Forelimb muscle (tissue), 1 donor: ENCODE results near the gene GCN1. TPM values are rescaled to one million over a fixed set of nuclear protein-coding genes. Genes with fewer than 3 reads are reported as not detected.

Experiments
- DNase-seq: peaks from one replicate; pipeline ENCODE4 v3.0.0-alpha.2; 2013; ENCODE audit warnings: low read depth
- polyA plus RNA-seq: library from polyadenylated mRNA; unstranded; fragments of 120-200 nt; gene quantifications from one replicate; pipeline ENCODE4 v1.2.1, GENCODE V29; 2013; ENCODE audit not compliant: insufficient read length

GCN1 gene
- polyA plus RNA-seq, 1 donor: 37.9 TPM

GRCh38 chr12:120115692-120116440 lies 78.6 kb downstream of the GCN1 start:
- DNase-seq: no peak

GRCh38 chr12:120115066-120115465 lies 79.4 kb downstream of the GCN1 start:
- DNase-seq: no peak

DNA sequence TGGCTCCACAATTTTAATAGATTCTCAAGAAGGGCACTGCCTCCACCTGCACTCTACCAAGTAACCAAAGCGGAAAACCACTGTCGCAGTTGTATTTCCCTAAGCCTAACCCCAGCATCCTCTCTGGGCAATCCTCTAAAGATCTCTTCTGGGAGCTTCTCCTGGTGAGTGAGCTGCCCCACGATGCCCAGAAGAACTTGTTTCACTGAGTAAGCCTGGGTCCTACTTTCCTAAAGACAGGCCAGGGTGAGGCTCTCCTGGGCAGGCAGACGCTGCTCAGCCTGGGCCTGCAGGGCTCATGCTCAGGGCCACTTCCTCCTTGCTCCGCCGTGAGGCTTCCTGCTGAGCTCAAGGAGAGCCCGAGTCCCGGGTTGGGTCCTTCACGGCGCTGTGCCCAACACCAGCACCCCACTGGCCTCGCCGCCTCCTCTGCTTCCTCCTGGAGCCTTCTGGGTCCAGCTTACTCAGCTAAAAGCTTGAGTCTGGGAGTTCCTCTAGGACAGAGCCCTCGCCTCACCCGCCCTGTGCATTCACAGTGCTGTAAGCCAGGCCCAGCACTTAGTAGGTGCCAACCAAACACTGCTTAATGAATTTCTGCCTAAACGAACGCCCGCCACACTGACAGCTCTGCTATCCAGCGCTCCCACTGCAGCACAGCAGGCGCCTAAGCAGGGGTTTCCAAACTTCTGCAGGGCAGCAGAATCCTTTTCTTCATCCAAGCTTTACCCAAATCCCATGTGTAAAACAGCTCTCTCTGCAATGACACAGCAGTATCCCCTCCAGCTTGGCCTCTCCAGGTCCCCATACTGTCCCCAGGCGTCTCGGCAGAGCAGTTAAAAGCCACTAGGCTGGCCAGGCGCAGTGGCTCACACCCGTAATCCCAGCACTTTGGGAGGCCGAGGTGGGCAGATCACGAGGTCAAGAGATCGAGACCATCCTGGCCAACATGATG lies 83.7 kb downstream of the GCN1 start:
- DNase-seq: no peak

GRCh38 chr12:120109570-120110267 lies 84.8 kb downstream of the GCN1 start:
- no peak for DNase-seq

DNA sequence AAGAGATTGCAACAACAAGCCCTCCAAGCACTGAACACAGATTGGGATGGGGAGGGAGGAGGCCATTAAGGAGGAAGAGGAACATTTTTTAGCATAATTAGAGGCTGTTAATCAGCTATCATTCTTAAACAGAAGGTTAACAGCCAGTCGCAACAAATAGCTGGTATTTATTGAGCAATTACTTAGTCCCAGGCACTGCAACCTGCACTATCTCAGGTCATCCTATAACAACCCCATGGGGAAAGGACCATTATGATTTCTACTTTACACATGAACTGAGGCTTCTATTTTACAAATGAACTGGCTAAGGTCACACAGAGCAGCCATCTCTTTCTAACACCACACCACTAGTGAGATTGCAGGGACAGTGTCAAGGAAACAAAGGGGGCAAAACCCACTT lies 88.4 kb downstream of the GCN1 start:
- no peak for DNase-seq

DNA sequence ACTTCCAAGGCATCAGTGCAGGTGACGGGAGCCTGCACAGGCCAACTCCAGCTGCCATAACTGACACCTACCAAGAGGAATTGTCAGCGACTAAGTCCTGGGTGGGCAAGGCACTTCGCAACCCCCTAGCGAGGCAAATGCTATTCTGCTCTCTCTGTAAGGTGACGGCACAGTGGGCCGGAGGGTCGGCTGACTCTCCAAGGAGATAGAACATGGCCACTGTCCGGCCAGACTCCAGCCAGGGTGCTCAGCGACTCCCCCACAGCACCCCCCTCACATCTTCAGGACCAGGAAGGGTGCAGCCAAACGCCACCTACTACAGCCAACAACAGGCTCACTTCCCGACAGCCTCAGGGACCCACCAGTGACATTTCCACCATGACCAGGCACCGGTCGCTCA lies 91.1 kb downstream of the GCN1 start:
- DNase-seq: no peak

DNA sequence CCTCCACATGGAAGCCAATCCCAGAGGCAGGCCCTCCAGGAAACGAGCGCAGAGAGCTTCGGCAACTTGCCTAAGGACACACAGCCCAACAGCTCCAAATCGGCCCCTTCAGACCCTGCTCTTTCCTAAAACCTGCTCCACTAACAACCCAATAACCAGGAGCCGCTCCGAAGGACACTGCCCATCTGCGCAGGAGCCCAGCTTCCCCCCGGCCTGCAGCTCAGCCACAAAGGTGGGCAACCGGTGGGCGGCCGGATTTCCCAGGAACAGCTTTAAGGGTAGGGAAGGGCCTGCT lies 91.5 kb downstream of the GCN1 start:
- DNase-seq: no peak

- DNase-seq: no peak
These were observed 92.1 kb downstream of the GCN1 start for GRCh38 chr12:120102189-120103043.

DNA sequence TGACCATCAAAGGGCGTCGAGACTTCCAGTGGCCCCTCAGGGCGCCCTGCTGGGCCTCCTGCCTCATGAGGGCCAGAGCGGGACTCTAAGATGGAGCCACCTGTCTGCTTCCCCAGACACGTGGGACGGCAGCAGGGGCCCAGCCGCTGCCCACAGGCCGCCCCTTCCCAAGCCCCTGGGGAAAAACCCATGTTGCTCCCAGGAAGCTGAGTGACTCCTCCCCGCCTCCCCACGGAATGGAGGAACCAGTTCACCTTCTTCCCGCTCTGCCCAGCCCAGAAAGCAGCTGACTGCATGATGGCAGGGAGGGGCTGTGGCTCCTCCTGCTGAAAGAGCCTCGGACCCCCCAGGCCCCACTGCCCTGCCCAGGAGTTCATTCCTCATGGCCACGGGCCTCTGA lies 92.9 kb downstream of the GCN1 start:
- DNase-seq: no peak

DNA sequence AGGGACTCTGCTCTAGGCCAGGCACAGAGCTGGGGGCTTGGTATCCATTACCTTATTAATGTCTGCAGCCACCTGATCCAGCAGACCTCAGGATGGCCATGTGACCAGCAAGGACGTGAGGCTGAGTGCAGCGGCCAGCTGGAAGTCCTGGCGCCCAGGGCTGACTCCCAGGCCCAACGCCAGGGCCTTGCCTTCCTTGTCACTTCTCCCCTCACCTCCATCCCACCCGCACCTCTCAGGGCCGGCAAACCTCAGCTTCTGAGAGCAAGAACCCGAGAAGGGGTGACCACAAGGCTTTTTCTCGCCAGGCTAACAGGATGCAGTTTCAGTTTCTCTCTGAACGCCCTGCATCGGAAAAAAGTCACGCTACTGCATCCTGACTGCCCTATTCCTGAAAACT lies 93.3 kb downstream of the GCN1 start:
- DNase-seq: no peak

DNA sequence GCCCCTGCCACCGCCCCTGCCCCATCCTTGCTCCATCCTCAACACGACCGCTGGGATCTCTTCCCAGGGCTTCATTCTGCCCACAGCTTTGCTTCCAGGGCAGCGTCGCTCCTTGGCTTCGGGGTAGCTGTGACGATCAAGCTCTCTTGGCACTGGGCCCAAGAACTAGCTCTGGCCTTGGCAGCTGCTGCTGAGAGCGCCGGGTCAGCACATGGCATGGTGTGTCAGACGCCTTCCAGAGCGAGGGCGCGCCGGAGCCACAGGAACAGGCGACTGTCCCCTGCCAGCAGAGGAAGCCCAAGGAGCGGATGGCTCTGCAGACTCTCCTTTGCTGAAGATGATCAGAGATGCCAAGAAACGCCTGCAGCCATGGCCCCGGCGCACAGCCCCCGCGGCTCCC lies 93.9 kb downstream of the GCN1 start:
- no peak for DNase-seq

DNA sequence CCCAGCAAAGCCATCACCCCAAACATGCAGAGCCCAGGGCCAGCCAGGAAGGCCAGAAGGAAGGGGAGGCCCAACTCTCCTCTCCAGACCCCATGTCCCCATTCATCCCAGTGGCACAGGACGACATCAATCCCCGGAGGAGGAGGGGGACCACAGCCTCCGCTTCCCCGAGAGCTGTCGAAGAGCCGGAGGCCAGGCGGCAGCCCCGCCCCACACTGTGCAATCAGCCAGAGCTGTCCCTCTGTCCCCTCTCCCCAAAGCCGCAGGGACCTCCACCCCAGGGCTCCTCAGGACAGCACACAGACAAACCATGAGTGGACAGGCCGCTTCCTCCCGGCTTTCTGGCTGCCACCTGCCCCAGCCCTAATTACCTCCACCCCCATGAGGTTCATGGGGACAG lies 94.8 kb downstream of the GCN1 start:
- no peak for DNase-seq

DNA sequence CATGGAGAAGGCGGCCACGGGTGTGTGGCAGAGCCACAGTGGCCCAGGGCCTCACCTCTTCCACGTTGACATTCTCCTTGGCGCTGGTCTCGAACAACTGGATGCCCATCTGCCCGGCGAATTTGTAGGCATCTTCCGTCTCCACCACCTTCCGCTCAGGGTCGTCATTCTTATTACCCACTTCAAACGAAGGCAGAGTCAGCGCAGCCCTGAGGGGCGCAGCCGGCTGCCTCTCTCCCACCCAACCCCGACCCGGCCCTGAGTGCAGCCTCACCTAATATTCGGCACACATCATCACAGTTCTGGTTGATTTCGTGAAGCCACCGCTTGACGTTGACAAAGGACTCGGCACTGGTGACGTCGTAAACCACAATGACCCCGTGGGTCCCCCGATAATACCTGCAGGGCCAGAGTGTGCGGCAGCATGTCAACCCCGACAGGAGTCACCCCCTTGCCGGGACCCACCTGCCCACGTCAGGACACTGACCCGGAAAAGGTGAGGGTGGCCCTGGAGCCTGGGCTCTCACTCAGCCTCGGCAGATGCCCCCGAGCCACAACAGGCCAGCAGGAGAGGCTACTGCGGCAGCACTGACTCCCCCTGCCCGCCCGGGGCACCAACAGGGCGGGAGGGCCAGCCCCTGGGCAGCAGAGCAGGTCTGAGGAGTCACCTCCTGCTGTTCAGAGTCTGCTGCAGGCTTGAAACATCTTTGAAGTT lies 95.6 kb downstream of the GCN1 start:
- no peak for DNase-seq

- DNase-seq: no peak
These were observed 97.8 kb downstream of the GCN1 start for GRCh38 chr12:120096671-120097202.

GRCh38 chr12:120095736-120096135 lies 98.8 kb downstream of the GCN1 start:
- no peak for DNase-seq

DNA sequence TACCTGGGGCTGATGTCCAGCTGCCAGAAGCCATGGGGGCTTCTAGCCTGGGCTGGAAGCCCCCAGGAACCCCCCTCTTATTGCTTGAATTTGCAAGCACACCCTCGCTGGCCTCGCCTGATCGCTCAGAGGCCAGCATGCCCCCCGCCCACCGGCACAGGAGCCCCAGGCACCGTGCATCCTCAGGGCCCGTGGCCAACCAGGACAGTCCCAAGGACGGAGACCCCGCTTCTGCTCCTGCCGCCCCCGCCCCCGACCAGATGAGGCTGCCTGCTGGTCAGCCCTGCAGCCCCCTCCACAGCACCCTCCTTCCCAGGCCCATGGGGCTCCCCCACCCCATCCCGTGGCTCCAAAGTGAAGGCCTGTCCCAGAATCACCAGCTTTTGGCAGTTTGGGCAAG lies 99.2 kb downstream of the GCN1 start:
- DNase-seq: no peak

- no peak for DNase-seq
These were observed 100.0 kb downstream of the GCN1 start for GRCh38 chr12:120094485-120094884.

DNA sequence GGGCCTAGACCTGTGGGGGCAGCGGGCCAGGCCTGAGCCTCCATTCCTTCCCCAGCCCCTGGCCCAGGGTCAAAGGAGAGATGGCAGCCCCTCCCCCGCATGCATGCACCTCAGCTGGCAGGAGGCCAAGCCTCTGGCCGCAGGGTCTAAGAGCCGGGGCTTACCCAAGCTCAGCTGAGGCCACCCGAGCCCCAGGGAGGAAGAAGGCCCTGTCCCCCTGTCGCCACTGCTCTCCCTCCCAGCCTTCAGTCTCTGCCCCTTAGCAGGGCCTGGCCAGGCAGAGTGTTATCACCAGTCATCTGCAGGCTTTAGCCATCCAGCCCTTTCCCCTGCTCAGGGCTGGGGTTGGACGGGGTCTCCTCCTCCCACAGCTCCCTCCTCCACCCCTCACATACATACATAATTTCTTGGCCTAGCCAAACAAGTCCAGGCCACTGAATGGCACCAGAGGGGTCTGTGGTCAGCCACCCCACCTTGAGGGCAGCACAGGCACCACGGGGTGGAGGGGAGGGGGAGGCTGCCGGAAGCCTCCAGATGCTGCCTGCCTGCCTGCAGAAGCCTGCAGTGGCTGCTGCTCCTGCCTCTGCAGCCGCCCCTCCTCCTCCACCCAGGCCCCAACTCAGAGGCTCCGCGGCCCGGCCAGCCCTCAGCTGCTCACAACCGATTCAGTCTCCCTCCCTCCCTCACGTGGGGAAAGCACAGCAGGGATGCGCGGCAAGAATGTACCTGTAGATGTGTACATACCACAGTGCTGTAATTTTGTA lies 100.7 kb downstream of the GCN1 start:
- DNase-seq: no peak

GRCh38 chr12:120093336-120093591 lies 101.3 kb downstream of the GCN1 start:
- DNase-seq: no peak
